Activated CD8-positive, alpha-beta memory T cell treated with anti-CD3 and anti-CD28 coated beads, Interleukin-2, amount 50 U/mL, for 4 hours (primary cell): Measurements from ENCODE around the gene GRIA4.

Experiments used
- DNase-seq: peaks from one replicate; pipeline ENCODE4 v3.0.0-alpha.2; 2020

GRIA4 gene

GRCh38 chr11:106017093-106017492, 407.2 kb downstream of the GRIA4 start:
- DNase-seq: no peak

- DNase-seq: no peak
Observed at GRCh38 chr11:106021181-106021966, 411.5 kb downstream of the GRIA4 start.

GRCh38 chr11:106021967-106022794, 412.3 kb downstream of the GRIA4 start, which contains the start of gene MSANTD4:
Gene MSANTD4 (minus strand): TSS chr11:106022240. CDS start chr11:106010917, 11,323 bp downstream.
- peak; percentile 94 for DNase-seq

GRCh38 chr11:106022795-106023275, 413.0 kb downstream of the GRIA4 start:
- DNase-seq: no peak

- no peak for DNase-seq
Observed at GRCh38 chr11:106030609-106031008, 420.7 kb downstream of the GRIA4 start.

GRCh38 chr11:106031202-106031810, 421.4 kb downstream of the GRIA4 start:
- no peak for DNase-seq
